Measurements from ENCODE around the gene MOB2.
"Not testable (repeated sequence)": the region's sequence is repeated elsewhere in the genome, so short reads cannot be mapped to it uniquely, and the experiment has no call there.

The MOB2 gene

DNA sequence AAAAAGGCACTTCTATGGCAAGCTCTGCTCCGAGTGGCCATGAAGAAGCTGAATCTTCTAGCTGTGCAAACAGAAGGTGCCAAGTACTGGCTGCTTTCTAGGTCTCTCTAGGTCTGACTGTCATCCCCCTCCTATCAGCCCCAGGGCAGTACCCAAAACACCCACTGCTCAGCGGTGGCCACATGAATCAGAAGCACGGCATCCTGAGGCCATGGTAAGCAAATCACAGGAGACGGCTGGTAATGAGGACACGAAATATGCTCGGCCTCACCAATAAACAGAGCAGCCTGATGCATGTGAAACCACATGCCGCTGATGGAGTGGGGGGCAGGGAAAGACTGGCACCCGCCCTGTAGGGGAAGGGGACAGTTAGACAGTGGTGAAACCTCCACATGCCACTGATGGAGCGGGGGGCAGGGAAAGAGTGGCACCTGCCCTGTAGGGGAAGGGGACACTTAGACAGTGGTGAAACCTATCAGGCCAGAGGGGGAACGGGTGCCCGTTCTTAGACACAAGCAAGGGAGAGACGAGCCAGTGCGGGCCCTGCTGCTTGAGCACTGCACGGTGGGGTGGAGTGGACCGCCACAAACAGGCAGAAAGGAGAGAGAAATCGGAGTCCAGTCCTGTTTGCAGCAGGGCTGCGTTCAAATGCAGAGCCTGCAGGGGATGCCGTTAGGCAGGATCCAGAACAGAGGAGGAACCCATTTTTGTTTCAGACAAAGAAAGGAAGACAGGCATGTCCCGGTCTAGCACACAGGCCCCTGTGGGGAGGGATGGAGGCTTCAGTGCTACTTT, 29.9 kb upstream of the MOB2 start:
- Histone ChIP-seq H3K36me3 (ENCODE audit: insufficient read depth, low read depth, low read length) (no peaks in the 10 kb centered on the region), H3K9me3 (ENCODE audit: insufficient read depth, low read depth, low read length) (no peaks in the 10 kb centered on the region), H3K27ac (ENCODE audit: low read length) (no peak overlapping the region), H3K27me3 (ENCODE audit: insufficient read depth, low read length) (peaks cover 4% of the 10 kb centered on the region; the same call in 1 of the 2 replicates), H3K9ac (ENCODE audit: low read depth, low read length) (no peak overlapping the region), H3K4me1 (ENCODE audit: insufficient read depth, low read length) (no peaks in the 10 kb centered on the region), H3K4me3 (ENCODE audit: low read length) (no peak overlapping the region)

GRCh38 chr11:1515082-1516060, 28.8 kb upstream of the MOB2 start:
- Histone ChIP-seq H3K9ac (ENCODE audit: low read depth, low read length) (no peak overlapping the region), H3K36me3 (ENCODE audit: insufficient read depth, low read depth, low read length) (no peaks in the 10 kb centered on the region), H3K27ac (ENCODE audit: low read length) (no peak overlapping the region), H3K9me3 (ENCODE audit: insufficient read depth, low read depth, low read length) (no peaks in the 10 kb centered on the region), H3K27me3 (ENCODE audit: insufficient read depth, low read length) (peaks cover 4% of the 10 kb centered on the region; the same call in 1 of the 2 replicates), H3K4me3 (ENCODE audit: low read length) (no peak overlapping the region), H3K4me1 (ENCODE audit: insufficient read depth, low read length) (no peaks in the 10 kb centered on the region)

- Histone ChIP-seq H3K36me3 (ENCODE audit: insufficient read depth, low read depth, low read length) (no peaks in the 10 kb centered on the region), H3K27ac (ENCODE audit: low read length) (no peak overlapping the region), H3K4me1 (ENCODE audit: insufficient read depth, low read length) (no peaks in the 10 kb centered on the region), H3K27me3 (ENCODE audit: insufficient read depth, low read length) (peaks cover 4% of the 10 kb centered on the region; the same call in 1 of the 2 replicates), H3K9ac (ENCODE audit: low read depth, low read length) (no peak overlapping the region), H3K4me3 (ENCODE audit: low read length) (no peak overlapping the region), H3K9me3 (ENCODE audit: insufficient read depth, low read depth, low read length) (no peaks in the 10 kb centered on the region)
These were observed 27.9 kb upstream of the MOB2 start for GRCh38 chr11:1514336-1515061.

DNA sequence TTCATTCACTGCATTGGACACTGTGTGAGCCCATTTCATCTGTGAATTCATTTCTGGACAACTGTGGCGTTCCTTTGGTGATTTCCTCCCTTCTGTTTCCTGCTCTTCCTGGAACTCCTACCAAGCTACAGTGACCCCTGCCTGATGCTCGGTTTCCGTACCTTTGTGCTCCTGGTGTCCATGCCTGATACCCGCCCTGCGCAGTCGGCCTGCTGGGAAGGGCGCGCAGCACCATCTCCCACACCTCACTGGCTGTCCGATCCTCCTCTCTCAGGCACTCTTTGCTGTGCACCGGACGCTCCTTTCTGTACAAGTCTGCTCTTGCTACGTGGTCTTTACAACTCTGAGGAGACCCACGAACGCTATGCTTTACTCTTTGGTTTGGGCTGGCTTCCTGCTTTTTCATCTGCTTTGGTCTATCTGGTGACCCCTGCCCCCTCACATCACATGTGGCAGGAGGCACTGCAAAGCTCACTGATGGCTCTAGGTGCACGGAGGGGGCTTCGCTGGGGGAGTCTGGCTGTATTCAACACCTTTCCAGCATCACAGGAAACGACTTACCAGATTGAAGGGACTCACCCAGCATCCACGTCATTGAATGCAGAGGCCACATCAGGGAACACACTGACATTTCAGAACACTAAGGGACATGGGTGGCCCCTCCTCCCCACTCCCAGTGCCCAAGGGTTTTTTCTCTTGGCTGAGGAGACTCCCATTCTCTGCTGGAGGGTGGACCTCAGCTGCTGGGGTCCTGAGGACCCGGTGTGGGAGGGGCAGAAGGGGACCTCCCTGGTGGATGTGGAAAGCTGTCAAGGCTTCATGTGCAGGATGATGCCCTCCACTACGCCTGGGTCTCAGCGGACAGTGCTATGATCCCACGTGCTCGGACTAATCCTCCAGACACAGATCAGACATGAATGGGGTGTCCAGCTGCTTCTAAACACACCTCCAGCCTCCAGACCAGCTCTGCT, 27.0 kb upstream of the MOB2 start:
- no peak overlapping the region for H3K4me3 ChIP-seq (ENCODE audit: low read length)
- peak overlapping the region; percentile 54; the same call in 1 of the 2 replicates for H3K9ac ChIP-seq (ENCODE audit: low read depth, low read length)
- H3K4me1 ChIP-seq (ENCODE audit: insufficient read depth, low read length) = no peaks in the 10 kb centered on the region
- peaks cover 4% of the 10 kb centered on the region; the same call in 1 of the 2 replicates for H3K27me3 ChIP-seq (ENCODE audit: insufficient read depth, low read length)
- no peaks in the 10 kb centered on the region for H3K36me3 ChIP-seq (ENCODE audit: insufficient read depth, low read depth, low read length)
- H3K27ac ChIP-seq (ENCODE audit: low read length) = no peak overlapping the region
- no peaks in the 10 kb centered on the region for H3K9me3 ChIP-seq (ENCODE audit: insufficient read depth, low read depth, low read length)

DNA sequence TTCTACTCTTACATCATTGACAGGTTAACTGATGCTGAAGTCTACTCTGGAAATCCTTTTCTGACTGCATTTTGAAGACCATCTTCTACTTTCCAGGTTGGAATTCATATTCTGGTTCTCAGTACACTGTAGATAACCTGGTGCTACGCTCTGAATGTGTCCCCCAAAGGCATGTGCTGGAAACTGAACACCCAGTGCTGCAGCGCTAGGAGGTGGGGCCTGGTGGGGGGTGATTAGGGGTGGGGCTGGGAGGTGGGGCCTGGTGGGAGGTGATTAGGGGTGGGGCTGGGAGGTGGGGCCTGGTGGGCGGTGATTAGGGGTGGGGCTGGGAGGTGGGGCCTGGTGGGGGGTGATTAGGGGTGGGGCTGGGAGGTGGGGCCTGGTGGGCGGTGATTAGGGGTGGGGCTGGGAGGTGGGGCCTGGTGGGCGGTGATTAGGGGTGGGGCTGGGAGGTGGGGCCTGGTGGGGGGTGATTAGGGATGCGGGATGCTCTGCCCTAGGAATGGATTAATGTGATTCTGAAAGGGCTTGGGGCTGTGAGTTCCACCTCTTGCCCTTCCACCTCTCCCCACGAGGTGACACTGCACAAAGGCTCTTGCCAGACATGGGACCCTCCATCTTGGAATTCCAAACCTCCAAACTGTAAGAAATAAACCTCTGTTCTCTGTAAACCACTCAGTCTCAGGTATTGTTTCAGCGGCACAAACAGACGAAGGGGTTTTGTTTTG, 26.1 kb upstream of the MOB2 start:
- not testable (repeated sequence) for H3K36me3 ChIP-seq (ENCODE audit: insufficient read depth, low read depth, low read length); H3K27ac ChIP-seq (ENCODE audit: low read length); H3K27me3 ChIP-seq (ENCODE audit: insufficient read depth, low read length); H3K9me3 ChIP-seq (ENCODE audit: insufficient read depth, low read depth, low read length); H3K4me1 ChIP-seq (ENCODE audit: insufficient read depth, low read length); H3K4me3 ChIP-seq (ENCODE audit: low read length)
- H3K9ac ChIP-seq (ENCODE audit: low read depth, low read length) = peak overlapping the region; percentile 54; the same call in 1 of the 2 replicates

GRCh38 chr11:1511937-1512496, 25.4 kb upstream of the MOB2 start:
- no peaks in the 10 kb centered on the region for H3K36me3 ChIP-seq (ENCODE audit: insufficient read depth, low read depth, low read length)
- no peak overlapping the region for H3K27ac ChIP-seq (ENCODE audit: low read length)
- H3K4me1 ChIP-seq (ENCODE audit: insufficient read depth, low read length) = peaks cover 3% of the 10 kb centered on the region; the same call in 1 of the 2 replicates
- no peak overlapping the region for H3K9ac ChIP-seq (ENCODE audit: low read depth, low read length)
- peaks cover 4% of the 10 kb centered on the region; the same call in 1 of the 2 replicates for H3K27me3 ChIP-seq (ENCODE audit: insufficient read depth, low read length)
- no peak overlapping the region for H3K4me3 ChIP-seq (ENCODE audit: low read length)
- H3K9me3 ChIP-seq (ENCODE audit: insufficient read depth, low read depth, low read length) = no peaks in the 10 kb centered on the region

- Histone ChIP-seq H3K4me3 (ENCODE audit: low read length) (no peak overlapping the region), H3K4me1 (ENCODE audit: insufficient read depth, low read length) (peaks cover 3% of the 10 kb centered on the region; the same call in 1 of the 2 replicates), H3K27me3 (ENCODE audit: insufficient read depth, low read length) (peaks cover 4% of the 10 kb centered on the region; the same call in 1 of the 2 replicates), H3K9ac (ENCODE audit: low read depth, low read length) (no peak overlapping the region), H3K36me3 (ENCODE audit: insufficient read depth, low read depth, low read length) (no peaks in the 10 kb centered on the region), H3K27ac (ENCODE audit: low read length) (no peak overlapping the region), H3K9me3 (ENCODE audit: insufficient read depth, low read depth, low read length) (no peaks in the 10 kb centered on the region)
These were observed 24.3 kb upstream of the MOB2 start for GRCh38 chr11:1510928-1511327.

DNA sequence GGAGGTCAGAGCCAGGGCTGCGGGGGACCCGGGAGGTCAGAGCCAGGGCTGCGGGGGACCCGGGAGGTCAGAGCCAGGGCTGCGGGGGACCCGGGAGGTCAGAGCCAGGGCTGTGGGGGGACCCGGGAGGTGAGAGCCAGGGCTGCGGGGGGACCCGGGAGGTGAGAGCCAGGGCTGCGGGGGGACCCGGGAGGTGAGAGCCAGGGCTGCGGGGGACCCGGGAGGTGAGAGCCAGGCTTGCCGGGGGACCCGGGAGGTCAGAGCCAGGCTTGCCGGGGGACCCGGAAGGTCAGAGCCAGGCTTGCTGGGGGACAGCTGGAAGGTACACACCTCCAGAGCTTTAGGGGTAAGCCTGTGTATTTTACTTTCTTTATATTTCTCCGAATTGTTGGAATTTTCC, 23.8 kb upstream of the MOB2 start:
- H3K9me3 ChIP-seq (ENCODE audit: insufficient read depth, low read depth, low read length); H3K27ac ChIP-seq (ENCODE audit: low read length); H3K36me3 ChIP-seq (ENCODE audit: insufficient read depth, low read depth, low read length); H3K9ac ChIP-seq (ENCODE audit: low read depth, low read length); H3K4me1 ChIP-seq (ENCODE audit: insufficient read depth, low read length); H3K4me3 ChIP-seq (ENCODE audit: low read length); H3K27me3 ChIP-seq (ENCODE audit: insufficient read depth, low read length): not testable (repeated sequence)

DNA sequence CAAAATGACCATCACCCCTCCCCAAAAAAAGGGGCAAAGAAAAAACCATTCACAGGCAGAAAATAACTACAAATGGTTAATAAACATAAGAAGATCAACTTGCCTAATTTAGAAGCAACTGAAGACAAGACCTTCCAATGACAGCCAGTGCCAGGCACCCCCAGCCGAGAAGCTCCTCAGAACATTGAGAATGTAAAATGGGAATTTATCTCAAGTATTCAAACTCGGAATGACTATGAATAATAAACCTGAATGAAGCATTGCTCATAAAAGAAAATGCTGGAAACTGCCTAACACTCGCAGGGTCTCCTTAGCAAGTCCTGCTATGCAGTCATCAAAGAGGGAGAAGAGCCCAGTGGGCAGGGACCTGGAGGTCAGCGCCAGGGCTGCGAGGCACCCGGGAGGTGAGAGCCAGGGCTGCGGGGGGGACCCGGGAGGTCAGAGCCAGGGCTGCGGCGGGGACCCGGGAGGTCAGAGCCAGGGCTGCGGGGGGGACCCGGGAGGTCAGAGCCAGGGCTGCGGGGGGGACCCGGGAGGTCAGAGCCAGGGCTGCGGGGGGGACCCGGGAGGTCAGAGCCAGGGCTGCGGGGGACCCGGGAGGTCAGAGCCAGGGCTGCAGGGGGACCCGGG, 23.2 kb upstream of the MOB2 start:
- no peaks in the 10 kb centered on the region for H3K36me3 ChIP-seq (ENCODE audit: insufficient read depth, low read depth, low read length)

More for the DNA sequence above, 23.2 kb upstream of the MOB2 start:
- Histone ChIP-seq H3K27ac (ENCODE audit: low read length) (no peak overlapping the region), H3K27me3 (ENCODE audit: insufficient read depth, low read length) (no peaks in the 10 kb centered on the region), H3K4me1 (ENCODE audit: insufficient read depth, low read length) (peaks cover 3% of the 10 kb centered on the region; the same call in 1 of the 2 replicates), H3K4me3 (ENCODE audit: low read length) (no peak overlapping the region), H3K9me3 (ENCODE audit: insufficient read depth, low read depth, low read length) (no peaks in the 10 kb centered on the region), H3K9ac (ENCODE audit: low read depth, low read length) (no peak overlapping the region)
